HG02884 (cell line): ENCODE results near the gene CARNS1.
"Not testable (repeated sequence)": the region's sequence is repeated elsewhere in the genome, so short reads cannot be mapped to it uniquely, and the experiment has no call there.

ENCODE experiments used
- ATAC-seq: cut with Tn5 transposase; IDR thresholded peaks from one replicate; pipeline ENCODE4 v1.9.1; 2021; ENCODE audit warnings: mild to moderate bottlenecking, moderate library complexity; ENCODE audit not compliant: unreplicated experiment

The CARNS1 gene

DNA sequence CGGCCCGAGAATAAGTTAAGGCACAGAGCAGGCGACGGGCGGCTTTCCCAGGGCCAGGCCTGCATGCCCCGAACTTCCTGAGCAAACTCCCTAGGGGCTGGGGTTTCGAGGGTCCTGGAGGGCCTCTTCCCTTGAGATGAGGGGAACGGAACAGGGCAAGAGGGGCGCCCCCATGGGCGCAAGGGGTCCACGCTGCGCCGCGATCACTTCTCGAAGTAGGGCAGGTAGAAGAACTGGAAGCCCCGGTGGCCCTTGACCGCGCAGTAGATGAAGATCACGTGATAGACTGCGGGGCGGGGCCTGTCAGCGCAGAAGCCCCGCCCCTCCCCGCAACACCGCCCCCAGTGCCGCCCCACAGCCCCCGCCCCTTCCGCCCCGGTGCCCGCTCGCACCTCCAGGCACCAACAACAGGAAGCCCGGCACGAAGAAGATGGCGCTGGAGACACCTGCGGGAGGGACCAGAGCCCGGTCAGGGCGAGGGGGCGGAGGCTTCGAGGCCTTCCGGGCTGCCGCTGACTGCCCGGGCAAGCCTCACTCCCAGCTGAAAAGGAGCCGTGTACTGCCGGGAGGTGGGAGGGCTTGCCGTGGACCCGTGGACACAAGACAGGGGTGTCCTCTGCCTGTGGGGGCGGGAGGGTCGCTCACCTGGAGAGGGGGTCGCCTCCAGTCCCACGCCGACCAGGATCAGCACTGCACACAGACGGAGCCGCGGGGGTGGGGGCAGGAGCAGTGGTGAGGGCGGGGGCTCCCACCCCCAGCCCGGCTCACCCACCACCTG is 49.1 kb downstream of the CARNS1 start:
- no peak for ATAC-seq

DNA sequence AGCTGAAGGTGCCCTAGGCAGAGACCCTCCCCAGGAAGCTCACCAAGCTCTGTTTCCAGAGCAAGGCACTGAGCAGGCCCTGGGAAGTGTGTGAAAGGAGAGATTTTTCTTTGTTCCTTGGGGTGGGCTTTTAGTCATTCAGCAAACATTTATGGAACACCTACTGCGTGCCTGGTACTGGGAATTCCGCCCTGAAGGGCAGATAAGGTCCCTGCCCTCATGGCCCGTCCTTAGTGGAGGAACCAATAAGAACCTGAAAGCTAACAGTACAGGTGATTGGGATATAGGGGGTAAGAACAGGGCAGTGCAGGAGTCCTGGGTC is 49.7 kb downstream of the CARNS1 start:
- ATAC-seq, result no peak

DNA sequence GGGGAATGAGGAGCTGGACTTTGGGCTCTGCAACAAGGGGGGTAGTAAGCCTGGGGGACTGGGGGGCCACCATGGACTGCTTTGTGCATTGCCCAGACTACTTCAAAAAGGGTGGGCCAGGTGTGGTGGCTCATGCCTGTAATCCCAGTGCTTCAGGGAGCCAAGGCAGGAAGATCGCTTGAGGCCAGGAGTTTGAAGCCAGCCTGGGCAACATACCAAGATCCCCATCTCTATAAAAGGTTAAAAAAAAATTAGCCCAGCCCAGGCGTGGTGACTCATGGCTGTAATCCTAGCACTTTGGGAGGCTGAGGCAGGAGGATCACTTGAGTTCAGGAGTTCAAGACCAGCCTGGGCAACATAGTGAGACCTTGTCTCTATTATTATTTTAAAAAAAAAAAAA is 50.1 kb downstream of the CARNS1 start:
- ATAC-seq, result not testable (repeated sequence)

DNA sequence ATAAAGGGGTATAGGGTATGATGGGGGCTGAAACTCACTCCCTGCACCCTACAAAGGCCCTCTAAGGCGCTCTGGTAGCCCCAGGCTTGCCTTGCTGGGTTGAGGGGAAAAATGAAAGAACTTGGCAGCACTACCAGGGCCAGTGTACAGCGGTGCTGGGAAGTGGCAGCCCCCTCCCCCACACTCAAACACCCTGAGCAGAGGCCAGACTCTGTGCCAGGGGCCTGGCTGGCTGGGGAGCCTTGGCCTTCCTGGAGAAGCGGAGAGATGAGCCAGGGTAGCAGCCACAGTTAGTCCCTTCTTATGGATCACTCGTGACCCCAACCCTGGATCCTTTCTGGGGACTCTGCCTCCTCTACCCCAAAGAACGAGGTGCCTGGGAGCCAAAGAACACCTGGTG is 50.9 kb downstream of the CARNS1 start:
- ATAC-seq, result no peak

DNA sequence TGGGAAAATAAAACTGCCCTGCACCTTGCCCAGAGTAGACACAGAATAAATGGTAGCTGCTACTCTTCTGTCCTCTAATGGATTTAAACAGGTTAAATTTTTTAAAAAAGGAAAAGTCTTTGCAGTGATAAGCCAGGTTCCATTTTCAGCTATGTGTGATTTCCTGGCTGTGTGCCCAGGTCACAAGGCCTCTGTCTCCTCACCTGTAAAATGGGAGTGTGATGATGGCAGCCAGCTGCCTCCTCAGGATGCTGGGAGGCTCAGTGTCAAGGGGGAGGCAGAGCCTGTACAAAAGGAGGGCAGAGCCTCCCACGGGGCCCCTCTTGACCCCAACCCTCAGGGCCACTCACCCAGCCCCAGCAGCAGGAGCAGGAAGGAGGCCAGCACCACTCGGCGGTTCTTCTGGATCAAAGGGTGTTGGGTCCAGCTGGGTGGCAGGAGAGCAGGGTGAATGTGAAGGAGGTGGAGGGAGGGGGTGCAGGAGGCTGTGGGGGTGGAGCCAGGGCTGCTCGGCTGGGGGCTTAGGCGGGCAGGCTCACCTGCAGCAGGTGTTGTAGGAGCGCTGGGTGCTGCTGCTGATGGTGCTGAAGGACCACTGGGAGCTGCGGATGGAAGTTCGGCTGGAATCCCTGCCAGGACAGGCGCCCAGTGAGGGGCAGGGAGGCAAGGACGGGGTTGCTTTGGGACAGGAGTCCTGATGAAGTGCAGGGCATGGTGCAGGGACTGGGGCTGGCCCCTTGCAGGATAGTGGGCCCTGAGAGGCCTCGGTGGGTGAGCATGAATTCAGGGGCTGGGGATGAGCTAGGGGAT is 51.7 kb downstream of the CARNS1 start:
- no peak for ATAC-seq

DNA sequence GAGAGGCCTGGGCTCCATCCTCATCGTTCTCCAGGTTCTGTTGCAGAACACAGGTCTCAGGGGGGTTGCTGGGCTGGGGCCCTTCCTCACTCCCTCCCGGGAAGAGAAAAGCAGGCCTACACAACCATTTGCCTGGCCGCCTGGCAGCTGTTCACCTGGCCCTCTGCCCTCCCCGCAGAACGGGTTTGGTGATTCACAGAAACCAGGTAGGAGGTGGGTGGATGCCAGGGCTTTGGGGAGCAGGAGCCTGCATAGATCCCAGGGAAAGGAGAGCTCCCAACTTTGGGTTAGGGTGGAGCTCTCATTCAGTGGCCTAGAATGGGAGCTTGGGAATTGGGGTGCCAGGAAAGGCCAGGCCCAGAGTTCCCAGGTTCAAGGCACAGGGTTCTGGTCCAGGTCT is 52.6 kb downstream of the CARNS1 start:
- ATAC-seq, result no peak

DNA sequence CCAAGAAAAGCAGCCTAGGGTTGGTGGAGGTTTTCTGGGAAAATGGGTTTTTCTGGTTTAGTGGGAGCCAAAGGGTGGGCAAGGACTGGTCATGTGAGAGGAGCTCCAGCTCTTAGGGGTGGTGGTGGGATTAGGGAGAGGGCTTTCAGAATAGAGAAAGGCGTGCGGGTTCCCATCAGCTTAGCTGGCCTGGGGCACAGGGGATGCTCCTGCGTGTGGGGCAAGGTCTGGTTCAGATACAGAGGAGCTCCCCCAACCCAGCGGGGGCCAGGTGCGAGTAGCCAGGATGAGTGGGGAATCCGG is 52.9 kb downstream of the CARNS1 start:
- no peak for ATAC-seq

DNA sequence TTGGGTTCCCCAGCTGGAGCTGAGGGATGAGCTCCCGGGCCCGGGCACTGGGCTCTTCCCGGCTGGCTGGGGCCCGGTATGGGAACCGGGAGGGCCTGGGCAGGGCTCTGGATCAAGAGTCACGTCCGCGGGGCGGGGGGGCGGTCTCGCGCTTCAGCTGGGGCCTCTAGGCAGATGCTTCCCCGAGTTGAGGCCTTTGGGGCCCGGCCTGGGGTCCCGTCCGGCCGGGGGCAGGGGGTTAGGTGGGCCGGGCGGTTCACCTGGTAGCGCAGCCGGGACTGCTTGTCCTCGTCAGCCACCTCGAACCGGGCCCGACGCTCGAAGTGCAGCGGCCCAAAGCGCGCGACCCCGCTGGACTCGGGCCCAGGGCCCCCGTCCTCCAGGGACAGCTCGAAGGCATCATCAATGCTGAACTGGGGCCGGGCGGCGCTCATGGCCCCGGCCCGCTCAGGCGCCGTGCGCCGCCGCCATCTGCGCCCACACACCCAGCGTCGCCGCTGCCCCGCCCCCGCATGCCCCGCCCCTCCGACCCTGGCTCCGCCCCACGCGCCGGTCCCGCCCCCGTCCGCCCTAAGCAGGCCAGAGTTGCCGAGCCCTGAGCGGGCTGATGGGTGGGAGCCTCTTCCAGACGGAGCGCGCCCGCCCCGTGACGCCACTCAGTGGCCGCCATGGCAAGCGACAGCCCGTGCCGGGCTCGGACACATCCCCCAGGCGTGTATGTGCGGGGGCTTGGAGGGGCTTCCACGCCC is 53.5 kb downstream of the CARNS1 start, which contains the start of gene TMEM134:
TSS of gene TMEM134 (minus strand) at position 493 of the 749 bp plus-strand sequence. CDS start at position 434, 59 bp downstream.
- ATAC-seq, result peak; percentile 71

DNA sequence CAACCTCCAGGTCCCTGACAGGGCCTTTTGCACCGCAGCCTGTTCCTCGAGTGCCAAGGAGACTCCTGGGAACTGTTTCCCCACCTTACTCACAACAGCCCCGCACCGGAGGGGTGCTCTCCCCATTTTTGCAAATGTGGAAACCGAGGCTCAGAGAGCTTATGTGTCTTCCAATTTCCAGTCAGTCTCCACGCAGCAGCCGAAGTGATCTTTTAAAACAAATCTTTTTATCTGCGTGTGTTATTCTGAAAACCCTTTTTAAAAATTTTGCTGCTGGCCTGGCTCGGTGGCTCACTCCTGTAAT is 54.0 kb downstream of the CARNS1 start:
- ATAC-seq, result no peak

DNA sequence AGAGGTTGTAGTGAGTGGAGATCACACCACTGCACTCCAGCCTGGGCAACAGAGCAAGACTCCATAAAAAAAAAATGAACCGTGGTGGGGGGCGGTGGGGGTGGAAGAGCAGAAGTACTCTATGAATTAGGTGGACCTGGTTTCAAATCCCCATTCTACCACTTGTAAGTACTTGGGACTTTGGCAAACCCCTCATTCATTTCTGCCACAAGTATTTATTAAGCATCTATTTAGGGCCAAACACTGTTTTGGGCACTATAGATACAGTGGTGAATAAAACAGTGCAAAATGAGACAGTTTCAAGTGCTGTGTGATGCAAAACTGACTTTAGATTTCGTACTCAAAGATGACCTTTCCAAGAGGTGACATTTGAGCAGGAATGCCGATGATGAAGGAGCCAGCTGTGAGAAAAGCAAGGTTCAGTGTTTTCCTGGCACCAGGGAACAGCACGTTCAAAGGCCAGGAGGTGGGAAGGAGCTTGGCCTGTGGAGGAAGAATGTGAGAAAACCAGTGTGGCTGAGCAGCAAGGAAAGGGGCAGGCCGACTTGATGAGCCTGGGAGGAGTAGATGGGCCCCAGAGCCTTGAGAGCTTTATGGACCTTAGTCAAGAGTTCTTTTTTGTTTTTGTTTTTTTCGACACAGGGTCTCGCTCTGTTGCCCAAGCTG is 55.0 kb downstream of the CARNS1 start:
- ATAC-seq, result no peak

DNA sequence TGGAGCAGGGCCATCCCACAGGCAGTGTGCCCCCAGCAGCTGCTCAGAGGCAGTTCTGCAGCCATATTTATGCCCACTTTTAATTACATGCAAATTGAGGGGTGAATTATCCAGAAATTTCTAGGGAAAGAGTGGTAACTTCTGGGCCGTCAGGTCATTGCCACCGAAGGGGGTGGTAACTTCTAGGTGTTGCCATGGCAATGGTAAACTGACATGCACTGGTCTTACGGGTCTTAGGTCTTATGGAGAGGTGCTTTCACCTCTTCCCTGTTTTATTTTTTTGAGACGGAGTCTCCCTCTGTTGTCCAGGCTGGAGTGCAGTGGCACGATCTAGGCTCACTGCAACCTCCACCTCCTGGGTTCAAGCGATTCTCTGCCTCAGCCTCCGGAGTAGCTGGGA is 57.4 kb downstream of the CARNS1 start:
- ATAC-seq, result no peak
